Transverse colon (tissue), 4 donors: ENCODE measurements around the gene TBC1D22B. TPM values are rescaled to one million over a fixed set of nuclear protein-coding genes. Genes with fewer than 3 reads are reported as not detected.

Experiments used
- DNase-seq: peaks from one replicate; pipeline ENCODE4 v3.0.0-alpha.2; 2019
- H3K27ac ChIP-seq, 4 donors: fragments of 200-600 bp; sonication (generic); 2 replicates each; pipeline ENCODE4 v1.5.1; 2016 to 2018; ENCODE audit warnings: inconsistent platforms in 4 of 4
- H3K27me3 ChIP-seq: fragments of 200-600 bp; sonication (generic); 2 replicates; pipeline ENCODE4 v1.5.1; 2017; ENCODE audit warnings: inconsistent platforms
- H3K36me3 ChIP-seq, 4 donors: fragments of 200-600 bp; sonication (generic); 2 replicates each; pipeline ENCODE4 v1.5.1; 2017 to 2019; ENCODE audit warnings: inconsistent platforms in 4 of 4
- H3K4me1 ChIP-seq, 4 donors: fragments of 200-600 bp; sonication (generic); 2 replicates each; pipeline ENCODE4 v1.5.1; 2017 to 2020; ENCODE audit warnings: inconsistent platforms in 4 of 4
- H3K4me3 ChIP-seq, 4 donors: fragments of 200-600 bp; sonication (generic); 1 replicate in 1 of 4; 2 replicates in 3 of 4; pipeline versions ENCODE4 v1.5.1 to v1.6.1; 2017 to 2019; ENCODE audit warnings: inconsistent platforms in 4 of 4
- H3K9me3 ChIP-seq, 2 donors: fragments of 200-600 bp; sonication (generic); 2 replicates each; pipeline ENCODE4 v1.5.1; 2017 to 2019; ENCODE audit warnings: inconsistent platforms in 2 of 2
- CTCF ChIP-seq, 5 experiments: fragments of 200-600 bp in 3 of 5; fragments of 450-650 bp in 2 of 5; sonication (generic) in 3 of 5; IDR thresholded peaks; 1 replicate in 2 of 5; 2 replicates in 3 of 5; pipeline ENCODE4 v1.5.1; 2016 to 2017; ENCODE audit warnings: antibody characterized with exemption in 5 of 5, inconsistent platforms in 3 of 5, mild to moderate bottlenecking in 2 of 5, moderate library complexity in 1 of 5
- EP300 ChIP-seq: sonication (generic); formaldehyde crosslinking; IDR thresholded peaks from one replicate; pipeline ENCODE4 v1.6.1; 2017; ENCODE audit warnings: antibody characterized with exemption, low read depth
- POLR2A ChIP-seq: fragments of 450-650 bp; IDR thresholded peaks from one replicate; pipeline ENCODE4 v1.6.1; 2016; ENCODE audit warnings: antibody characterized with exemption, mild to moderate bottlenecking, moderate library complexity
- POLR2AphosphoS5 ChIP-seq, 3 donors: sonication (generic); formaldehyde crosslinking; IDR thresholded peaks; one replicate each; pipeline ENCODE4 v1.6.1; 2016; ENCODE audit warnings: antibody characterized with exemption in 3 of 3
- WGBS, 2 donors: methylation state at CpG; one replicate each; pipeline ENCODE4 v1.1.5; 2018; ENCODE audit warnings: low coverage in 1 of 2; 5-methylcytosine and 5-hydroxymethylcytosine counted together
- in situ Hi-C, 4 donors: fragments of 200-750 bp; cut with MboI; loops; one replicate each; pipeline versions ENCODE4 v1.15.0 to v1.15.1; 2017; ENCODE audit warnings: low sequenced_read_pairs in 3 of 4, low pct_ligation_motif_present in 1 of 4, low pct_unique_long_range_greater_than_20kb in 1 of 4
- intact Hi-C: fragments of 100-400 bp; cut with DNase I; formaldehyde crosslinking; loops from one replicate; pipeline ENCODE4 v1.15.1; 2023; ENCODE audit warnings: low total_unique reads
- total RNA-seq, 4 donors: library from RNA; depleted of rRNA; stranded (reverse); fragments of >200 nt; gene quantifications; one replicate each; pipeline ENCODE4 v1.1.0, GENCODE V29; 2016

Gene TBC1D22B
- total RNA-seq, 4 donors from 2014 or later, result 9.0 to 15.7 (median 12.6) TPM

GRCh38 chr6:37283671-37284151 is 26.1 kb downstream of the TBC1D22B start:
- no peak for TF ChIP-seq EP300
- TF ChIP-seq CTCF (IDR thresholded peaks at IDR 0.05), result no peak
- TF ChIP-seq POLR2AphosphoS5 (IDR thresholded peaks at IDR 0.05), result peak in 1 of 3 donors; percentile 52
- H3K27me3 ChIP-seq, result no peaks in the 10 kb centered on the region
- in situ Hi-C loops (no loop called here), intact Hi-C loops (no loop called here)
- peaks cover 0 to 13% (median 7%) of the 10 kb centered on the region in 4 donors for H3K4me1 ChIP-seq
- no peak overlapping the region for H3K4me3 ChIP-seq
- no peaks in the 10 kb centered on the region for H3K9me3 ChIP-seq
- peak overlapping the region in 3 of 4 donors; percentile 55 to 60 (median 55) for H3K27ac ChIP-seq
- WGBS, 2 donors, result 69 to 80% methylated on average over 2 to 3 of the region's 3 CpGs
- peaks cover 0 to 26% (median 6%) of the 10 kb centered on the region in 4 donors for H3K36me3 ChIP-seq
- DNase-seq, result peak; percentile 14

- no peaks in the 10 kb centered on the region for H3K9me3 ChIP-seq
- no peak overlapping the region for H3K4me3 ChIP-seq
- TF ChIP-seq POLR2AphosphoS5 (IDR thresholded peaks at IDR 0.05) (no peak), CTCF (IDR thresholded peaks at IDR 0.05) (no peak), EP300 (no peak), POLR2A (no peak)
- WGBS, 2 donors, result 95% methylated on average over 4 of the region's 4 CpGs; no CpG with 5 or more reads in 1 of the 2 donors
- H3K36me3 ChIP-seq, result peaks cover 0 to 26% (median 6%) of the 10 kb centered on the region in 4 donors
- intact Hi-C loops (no loop called here), in situ Hi-C loops (no loop called here)
- H3K4me1 ChIP-seq, result peaks cover 0 to 13% (median 7%) of the 10 kb centered on the region in 4 donors
- DNase-seq, result no peak
- no peak overlapping the region for H3K27ac ChIP-seq
- H3K27me3 ChIP-seq, result no peaks in the 10 kb centered on the region
Observed at GRCh38 chr6:37284781-37285180, 27.2 kb downstream of the TBC1D22B start.

GRCh38 chr6:37285861-37286311 is 28.3 kb downstream of the TBC1D22B start:
- in situ Hi-C loops, result no loop called here
- H3K36me3 ChIP-seq, result peaks cover 0 to 26% (median 6%) of the 10 kb centered on the region in 4 donors

GRCh38 chr6:37287519-37288157 is 30.1 kb downstream of the TBC1D22B start:
- 87 to 91% methylated on average over 2 of the region's 2 CpGs for WGBS, 2 donors
- peaks cover 0 to 12% (median 7%) of the 10 kb centered on the region in 4 donors for H3K4me1 ChIP-seq
- intact Hi-C loops, result no loop called here
- no peak overlapping the region for H3K4me3 ChIP-seq
- no peak for DNase-seq
- no peak for TF ChIP-seq EP300
- TF ChIP-seq CTCF (IDR thresholded peaks at IDR 0.05), result no peak
- no peak for TF ChIP-seq POLR2A
- TF ChIP-seq POLR2AphosphoS5 (IDR thresholded peaks at IDR 0.05), result no peak
- H3K27me3 ChIP-seq, result no peaks in the 10 kb centered on the region
- peaks cover 0 to 34% (median 6%) of the 10 kb centered on the region in 4 donors for H3K36me3 ChIP-seq
- in situ Hi-C loops, result no loop called here
- H3K9me3 ChIP-seq, result no peaks in the 10 kb centered on the region
- no peak overlapping the region for H3K27ac ChIP-seq

More at GRCh38 chr6:37285861-37286311, 28.3 kb downstream of the TBC1D22B start:
- Histone ChIP-seq H3K27me3 (no peaks in the 10 kb centered on the region), H3K4me3 (no peak overlapping the region), H3K4me1 (peaks cover 0 to 13% (median 7%) of the 10 kb centered on the region in 4 donors), H3K27ac (no peak overlapping the region), H3K9me3 (no peaks in the 10 kb centered on the region)
- TF ChIP-seq POLR2A, result no peak
- DNase-seq, result no peak
- WGBS, 2 donors, result 95 to 100% methylated on average over 3 to 4 of the region's 4 CpGs
- intact Hi-C loops, result no loop called here
